ENCODE measurements around the gene TMEM178A. TPM values are rescaled to one million over a fixed set of nuclear protein-coding genes. Genes with fewer than 3 reads are reported as not detected.

Gene TMEM178A
- total and polyA plus RNA-seq, 2 of the 8 experiments (the other 6 are each of a cell fraction or from before 2014, with no cell fraction given) = 11.2 to 14.9 TPM

DNA sequence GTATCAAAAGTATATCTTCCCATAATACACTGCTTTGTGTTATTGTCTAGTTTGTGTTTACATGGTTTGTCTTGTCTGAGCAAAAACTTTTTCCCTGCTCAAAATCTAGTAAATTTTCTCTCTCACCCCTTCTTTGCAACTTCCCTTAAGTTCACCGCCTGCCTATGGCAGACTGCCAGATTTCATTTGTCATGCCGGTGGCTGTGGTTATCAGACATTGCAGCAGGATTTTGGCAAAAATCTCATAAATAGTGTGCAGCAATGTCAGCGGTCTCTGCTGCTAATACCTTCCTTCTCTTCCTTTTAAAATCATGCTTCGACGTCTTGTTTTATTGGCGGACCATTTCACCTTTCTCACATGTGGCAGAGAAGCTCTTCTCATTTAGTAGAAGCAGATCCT lies 45.6 kb upstream of the TMEM178A start (continued):
- TF ChIP-seq EP300 (IDR thresholded peaks at IDR 0.05; ENCODE audit: borderline replicate concordance in 1 of 2, low read depth in 2 of 2, low read length in 2 of 2) (no peak), KDM5A (IDR thresholded peaks at IDR 0.05; ENCODE audit: low read length) (no peak), CHD7 (IDR thresholded peaks at IDR 0.05; ENCODE audit: insufficient replicate concordance, low read length) (no peak), GABPA (IDR thresholded peaks at IDR 0.05; ENCODE audit: borderline replicate concordance, insufficient read depth, low read length) (no peak)

Measured in H1 (cell line).